Natural killer cell treated with Interleukin-12 subunit alpha and Interleukin-12 subunit beta and Interleukin-15 and Interleukin-18, amount 100 ng/mL, for 72 hours (primary cell): Measurements from ENCODE around the gene CLDN8. TPM values are rescaled to one million over a fixed set of nuclear protein-coding genes. Genes with fewer than 3 reads are reported as not detected.

Source experiments
- ATAC-seq, 2 donors: fragments of 150-1000 bp; cut with Tn5 transposase in 1 of 2; sonication (Bioruptor Pico), chemical (Tn5 transposase) in 1 of 2; 2 replicates each; pipeline ENCODE4 v1.10.0; 2021
- DNase-seq: peaks from one replicate; pipeline ENCODE4 v3.0.0; 2022; ENCODE audit warnings: low spot score
- H3K27ac Mint-ChIP-seq, 2 donors: 1 replicate in 1 of 2; 2 replicates in 1 of 2; pipeline ENCODE4 v1.8.0; 2022; ENCODE audit warnings: mixed read lengths in 2 of 2, mild to moderate bottlenecking in 1 of 2, moderate library complexity in 1 of 2
- H3K27me3 Mint-ChIP-seq, 2 donors: 1 replicate in 1 of 2; 2 replicates in 1 of 2; pipeline ENCODE4 v1.8.0; 2022; ENCODE audit warnings: mixed read lengths in 2 of 2
- H3K36me3 Mint-ChIP-seq: one replicate; pipeline ENCODE4 v1.8.0; 2022; ENCODE audit warnings: mixed read lengths
- H3K4me1 Mint-ChIP-seq, 2 donors: 1 replicate in 1 of 2; 2 replicates in 1 of 2; pipeline ENCODE4 v1.8.0; 2022; ENCODE audit warnings: low read depth in 2 of 2, mixed read lengths in 2 of 2, mild to moderate bottlenecking in 1 of 2
- H3K4me3 Mint-ChIP-seq: one replicate; pipeline ENCODE4 v1.8.0; 2022; ENCODE audit warnings: mixed read lengths
- H3K9me3 Mint-ChIP-seq: 2 replicates; pipeline ENCODE4 v1.8.0; 2022; ENCODE audit warnings: mixed read lengths
- total RNA-seq, 2 donors: library from RNA; stranded (reverse); gene quantifications; one replicate each; pipeline ENCODE4 v1.2.3, GENCODE V29; 2022

Gene CLDN8
- total RNA-seq, 2 donors from 2014 or later = not detected

- Mint-ChIP-seq H3K36me3 (no peaks in the 10 kb centered on the region), H3K27me3 (no peaks in the 10 kb centered on the region), H3K27ac (no peak overlapping the region), H3K4me3 (no peak overlapping the region), H3K9me3 (peaks cover 10% of the 10 kb centered on the region), H3K4me1 (no peaks in the 10 kb centered on the region)
- no peak for ATAC-seq
- no peak for DNase-seq
Measured at GRCh38 chr21:30232011-30232410, 16.1 kb upstream of the CLDN8 start.

GRCh38 chr21:30227633-30228404 lies 11.9 kb upstream of the CLDN8 start:
- no peak for ATAC-seq
- Mint-ChIP-seq H3K36me3 (no peaks in the 10 kb centered on the region), H3K4me1 (no peaks in the 10 kb centered on the region), H3K27ac (no peak overlapping the region), H3K27me3 (no peaks in the 10 kb centered on the region), H3K9me3 (peaks cover 14% of the 10 kb centered on the region), H3K4me3 (no peak overlapping the region)
- DNase-seq = no peak

- H3K27me3 Mint-ChIP-seq = no peaks in the 10 kb centered on the region
- H3K4me1 Mint-ChIP-seq = no peaks in the 10 kb centered on the region
- no peaks in the 10 kb centered on the region for H3K36me3 Mint-ChIP-seq
- no peak overlapping the region for H3K27ac Mint-ChIP-seq
- ATAC-seq (no peak), DNase-seq (no peak)
- H3K4me3 Mint-ChIP-seq = no peak overlapping the region
- H3K9me3 Mint-ChIP-seq = peaks cover 14% of the 10 kb centered on the region
Measured at GRCh38 chr21:30227128-30227527, 11.2 kb upstream of the CLDN8 start.

GRCh38 chr21:30223596-30223995 lies 7.7 kb upstream of the CLDN8 start:
- Mint-ChIP-seq H3K36me3 (peaks cover 4% of the 10 kb centered on the region), H3K9me3 (peaks cover 9% of the 10 kb centered on the region), H3K4me1 (no peaks in the 10 kb centered on the region), H3K4me3 (no peak overlapping the region), H3K27me3 (no peaks in the 10 kb centered on the region), H3K27ac (no peak overlapping the region)
- DNase-seq (no peak), ATAC-seq (no peak)

- Mint-ChIP-seq H3K9me3 (peaks cover 9% of the 10 kb centered on the region), H3K4me3 (no peak overlapping the region), H3K27ac (no peak overlapping the region), H3K4me1 (no peaks in the 10 kb centered on the region), H3K27me3 (no peaks in the 10 kb centered on the region), H3K36me3 (peaks cover 4% of the 10 kb centered on the region)
- no peak for DNase-seq
- no peak for ATAC-seq
Measured at GRCh38 chr21:30222724-30223123, 6.8 kb upstream of the CLDN8 start.

- Mint-ChIP-seq H3K27me3 (no peaks in the 10 kb centered on the region), H3K27ac (no peak overlapping the region), H3K4me3 (no peak overlapping the region), H3K36me3 (no peaks in the 10 kb centered on the region), H3K4me1 (no peaks in the 10 kb centered on the region), H3K9me3 (peaks cover 7% of the 10 kb centered on the region)
- ATAC-seq (no peak), DNase-seq (no peak)
Measured at GRCh38 chr21:30211071-30211470, 4.8 kb downstream of the CLDN8 start.

- Mint-ChIP-seq H3K27ac (no peak overlapping the region), H3K27me3 (no peaks in the 10 kb centered on the region), H3K4me1 (no peaks in the 10 kb centered on the region), H3K36me3 (no peaks in the 10 kb centered on the region), H3K4me3 (no peak overlapping the region), H3K9me3 (peaks cover 7% of the 10 kb centered on the region)
- ATAC-seq (no peak), DNase-seq (no peak)
Measured at GRCh38 chr21:30209601-30210000, 6.3 kb downstream of the CLDN8 start.

- no peak overlapping the region for H3K4me3 Mint-ChIP-seq
- DNase-seq = no peak
- H3K27ac Mint-ChIP-seq = no peak overlapping the region
- ATAC-seq = no peak
- peaks cover 5% of the 10 kb centered on the region for H3K9me3 Mint-ChIP-seq
- H3K36me3 Mint-ChIP-seq = no peaks in the 10 kb centered on the region
- H3K27me3 Mint-ChIP-seq = no peaks in the 10 kb centered on the region
- no peaks in the 10 kb centered on the region for H3K4me1 Mint-ChIP-seq
Measured at GRCh38 chr21:30207252-30207579, 8.7 kb downstream of the CLDN8 start.

GRCh38 chr21:30206551-30207251 lies 9.2 kb downstream of the CLDN8 start:
- H3K4me3 Mint-ChIP-seq = no peak overlapping the region
- DNase-seq (no peak), ATAC-seq (no peak)
- no peaks in the 10 kb centered on the region for H3K27me3 Mint-ChIP-seq
- H3K9me3 Mint-ChIP-seq = peaks cover 9% of the 10 kb centered on the region
- H3K4me1 Mint-ChIP-seq = no peaks in the 10 kb centered on the region
- H3K36me3 Mint-ChIP-seq = no peaks in the 10 kb centered on the region
- H3K27ac Mint-ChIP-seq = no peak overlapping the region

- no peaks in the 10 kb centered on the region for H3K27me3 Mint-ChIP-seq
- ATAC-seq (no peak), DNase-seq (no peak)
- no peaks in the 10 kb centered on the region for H3K36me3 Mint-ChIP-seq
- no peak overlapping the region for H3K27ac Mint-ChIP-seq
- H3K9me3 Mint-ChIP-seq = peaks cover 9% of the 10 kb centered on the region
- H3K4me3 Mint-ChIP-seq = no peak overlapping the region
- H3K4me1 Mint-ChIP-seq = no peaks in the 10 kb centered on the region
Measured at GRCh38 chr21:30200000-30200399, 15.9 kb downstream of the CLDN8 start.

GRCh38 chr21:30194701-30195299 lies 21.1 kb downstream of the CLDN8 start:
- ATAC-seq (no peak), DNase-seq (no peak)
- Mint-ChIP-seq H3K27me3 (no peaks in the 10 kb centered on the region), H3K4me3 (no peak overlapping the region), H3K36me3 (no peaks in the 10 kb centered on the region), H3K4me1 (no peaks in the 10 kb centered on the region), H3K9me3 (peaks cover 16% of the 10 kb centered on the region), H3K27ac (no peak overlapping the region)

- Mint-ChIP-seq H3K27ac (no peak overlapping the region), H3K36me3 (no peaks in the 10 kb centered on the region), H3K9me3 (peaks cover 11% of the 10 kb centered on the region), H3K4me3 (no peak overlapping the region), H3K27me3 (no peaks in the 10 kb centered on the region), H3K4me1 (no peaks in the 10 kb centered on the region)
- ATAC-seq = no peak
- DNase-seq = no peak
Measured at GRCh38 chr21:30193201-30193600, 22.7 kb downstream of the CLDN8 start.

GRCh38 chr21:30190554-30190953 lies 25.3 kb downstream of the CLDN8 start:
- no peaks in the 10 kb centered on the region for H3K4me1 Mint-ChIP-seq
- no peak overlapping the region for H3K27ac Mint-ChIP-seq
- H3K9me3 Mint-ChIP-seq = peaks cover 15% of the 10 kb centered on the region
- H3K36me3 Mint-ChIP-seq = no peaks in the 10 kb centered on the region
- no peak for DNase-seq
- H3K4me3 Mint-ChIP-seq = no peak overlapping the region
- no peaks in the 10 kb centered on the region for H3K27me3 Mint-ChIP-seq
- ATAC-seq = no peak

GRCh38 chr21:30189773-30190172 lies 26.1 kb downstream of the CLDN8 start:
- Mint-ChIP-seq H3K4me1 (no peaks in the 10 kb centered on the region), H3K4me3 (no peak overlapping the region), H3K36me3 (no peaks in the 10 kb centered on the region), H3K27ac (no peak overlapping the region), H3K9me3 (peaks cover 15% of the 10 kb centered on the region), H3K27me3 (no peaks in the 10 kb centered on the region)
- no peak for ATAC-seq
- no peak for DNase-seq
